Testis (tissue), 3 donors: ENCODE results near the gene XYLT1. TPM values are rescaled to one million over a fixed set of nuclear protein-coding genes. Genes with fewer than 3 reads are reported as not detected.

Experiments used
- DNase-seq: peaks from one replicate; pipeline ENCODE4 v3.0.0-alpha.2; 2019
- H3K27ac ChIP-seq, 2 donors: fragments of 200-600 bp; sonication (generic); one replicate each; pipeline ENCODE4 v1.5.1; 2019
- H3K27me3 ChIP-seq: fragments of 200-600 bp; sonication (generic); one replicate; pipeline ENCODE4 v1.5.1; 2019
- H3K36me3 ChIP-seq: fragments of 200-600 bp; sonication (generic); one replicate; pipeline ENCODE4 v1.5.1; 2017; ENCODE audit warnings: low read depth; ENCODE audit errors: missing control alignments
- H3K4me1 ChIP-seq: fragments of 200-600 bp; sonication (generic); one replicate; pipeline ENCODE4 v1.5.1; 2019
- H3K4me3 ChIP-seq, 2 donors: fragments of 200-600 bp; sonication (generic); one replicate each; pipeline ENCODE4 v1.5.1; 2017 to 2019
- H3K9me3 ChIP-seq: fragments of 200-600 bp; sonication (generic); one replicate; pipeline ENCODE4 v1.5.1; 2017
- POLR2A ChIP-seq: fragments of 450-650 bp; IDR thresholded peaks from one replicate; pipeline ENCODE4 v1.6.1; 2017; ENCODE audit warnings: antibody characterized with exemption, mild to moderate bottlenecking, moderate library complexity
- WGBS, 2 donors: methylation state at CpG; one replicate each; pipeline ENCODE4 v1.1.5; 2018; 5-methylcytosine and 5-hydroxymethylcytosine counted together
- intact Hi-C: fragments of 100-400 bp; cut with DNase I; formaldehyde crosslinking; loops from one replicate; pipeline ENCODE4 v1.15.1; 2023; ENCODE audit warnings: low total_unique reads
- polyA plus RNA-seq: library from polyadenylated mRNA; stranded (reverse); fragments of 350-450 nt; fragmentation: Illumina TruSeq; extraction: RNeasy Lipid Tissue Mini Kit (QIAGEN cat#74804); gene quantifications from one replicate; pipeline ENCODE4 v1.2.3, GENCODE V29; 2014; ENCODE audit warnings: low read depth, low replicate concordance; ENCODE audit not compliant: insufficient read depth
- total RNA-seq, 2 donors: library from RNA; depleted of rRNA; stranded (reverse); fragments of >200 nt; gene quantifications; one replicate each; pipeline ENCODE4 v1.2.3, GENCODE V29; 2016
- TF ChIP-seq, protein P1 (sequence below), 3 experiments: fragments of 450-650 bp in 2 of 3; fragments of 200-600 bp in 1 of 3; sonication (generic) in 1 of 3; IDR thresholded peaks; one replicate each; pipeline ENCODE4 v1.5.1; 2016 to 2019; ENCODE audit warnings: antibody characterized with exemption in 3 of 3, mild to moderate bottlenecking in 2 of 3, moderate library complexity in 1 of 3

Gene XYLT1
- total and polyA plus RNA-seq, 3 donors from 2014 or later = 6.5 to 20.7 (median 13.6) TPM

DNA sequence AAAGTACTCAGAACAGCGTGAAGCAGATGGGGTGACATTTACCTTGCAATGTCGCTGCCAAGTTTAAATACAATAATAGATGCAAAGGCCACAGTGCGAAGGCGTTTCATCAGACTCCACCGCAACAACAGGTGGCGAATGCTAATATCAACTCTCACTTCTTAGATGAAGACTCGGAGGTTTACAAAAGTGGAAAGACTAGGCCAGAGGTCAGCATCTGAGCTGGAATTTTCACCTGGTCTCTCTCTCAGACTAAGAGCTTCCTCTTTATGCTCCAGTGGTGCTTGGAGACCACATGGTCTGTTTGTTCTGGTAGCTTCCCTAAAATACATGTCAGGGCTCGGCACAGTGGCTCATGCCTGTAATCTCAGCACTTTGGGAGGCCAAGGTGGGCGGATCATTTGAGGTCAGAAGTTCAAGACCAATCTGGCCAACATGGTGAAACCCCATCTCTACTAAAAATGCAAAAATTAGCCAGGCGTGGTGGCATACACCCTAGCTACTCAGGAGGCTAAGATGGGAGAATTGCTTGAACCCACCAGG, 169.1 kb downstream of the XYLT1 start:
- no peak for TF ChIP-seq POLR2A
- TF ChIP-seq, protein P1, sequence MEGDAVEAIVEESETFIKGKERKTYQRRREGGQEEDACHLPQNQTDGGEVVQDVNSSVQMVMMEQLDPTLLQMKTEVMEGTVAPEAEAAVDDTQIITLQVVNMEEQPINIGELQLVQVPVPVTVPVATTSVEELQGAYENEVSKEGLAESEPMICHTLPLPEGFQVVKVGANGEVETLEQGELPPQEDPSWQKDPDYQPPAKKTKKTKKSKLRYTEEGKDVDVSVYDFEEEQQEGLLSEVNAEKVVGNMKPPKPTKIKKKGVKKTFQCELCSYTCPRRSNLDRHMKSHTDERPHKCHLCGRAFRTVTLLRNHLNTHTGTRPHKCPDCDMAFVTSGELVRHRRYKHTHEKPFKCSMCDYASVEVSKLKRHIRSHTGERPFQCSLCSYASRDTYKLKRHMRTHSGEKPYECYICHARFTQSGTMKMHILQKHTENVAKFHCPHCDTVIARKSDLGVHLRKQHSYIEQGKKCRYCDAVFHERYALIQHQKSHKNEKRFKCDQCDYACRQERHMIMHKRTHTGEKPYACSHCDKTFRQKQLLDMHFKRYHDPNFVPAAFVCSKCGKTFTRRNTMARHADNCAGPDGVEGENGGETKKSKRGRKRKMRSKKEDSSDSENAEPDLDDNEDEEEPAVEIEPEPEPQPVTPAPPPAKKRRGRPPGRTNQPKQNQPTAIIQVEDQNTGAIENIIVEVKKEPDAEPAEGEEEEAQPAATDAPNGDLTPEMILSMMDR (IDR thresholded peaks at IDR 0.05) = no peak
- Histone ChIP-seq H3K36me3 (no peaks in the 10 kb centered on the region), H3K9me3 (no peaks in the 10 kb centered on the region), H3K4me1 (peaks cover 27% of the 10 kb centered on the region), H3K4me3 (no peak overlapping the region), H3K27me3 (no peaks in the 10 kb centered on the region), H3K27ac (no peak overlapping the region)
- DNase-seq = no peak
- intact Hi-C loops = no loop called here
- WGBS, 2 donors = 82 to 87% methylated on average over 10 of the region's 10 CpGs

DNA sequence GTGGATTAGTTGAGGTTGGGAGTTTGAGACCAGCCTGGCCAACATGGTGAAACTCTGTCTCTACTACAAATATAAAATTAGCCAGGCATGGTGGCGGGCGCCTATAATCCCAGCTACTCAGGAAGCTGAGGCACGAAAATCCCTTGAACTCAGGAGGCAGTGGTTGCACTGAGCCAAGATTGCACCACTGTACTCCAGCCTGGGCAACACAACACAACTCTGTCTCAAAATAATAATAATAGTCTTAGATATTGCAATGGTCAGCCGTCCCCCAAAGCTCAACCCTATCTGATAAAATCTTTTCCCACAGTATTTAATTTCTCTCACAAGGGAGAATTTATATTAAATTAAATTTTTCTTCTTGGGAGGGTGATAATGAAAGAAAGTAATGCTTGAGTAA, 169.6 kb downstream of the XYLT1 start:
- 92 to 95% methylated on average over 4 of the region's 4 CpGs for WGBS, 2 donors
- no peaks in the 10 kb centered on the region for H3K36me3 ChIP-seq
- no peaks in the 10 kb centered on the region for H3K27me3 ChIP-seq
- peak overlapping the region in 1 of 2 donors; percentile 3 for H3K27ac ChIP-seq
- H3K4me1 ChIP-seq = peaks cover 32% of the 10 kb centered on the region
- DNase-seq = no peak
- intact Hi-C loops = no loop called here
- TF ChIP-seq, protein P1 (IDR thresholded peaks at IDR 0.05) = no peak
- TF ChIP-seq POLR2A = no peak
- H3K9me3 ChIP-seq = no peaks in the 10 kb centered on the region
- H3K4me3 ChIP-seq = no peak overlapping the region

DNA sequence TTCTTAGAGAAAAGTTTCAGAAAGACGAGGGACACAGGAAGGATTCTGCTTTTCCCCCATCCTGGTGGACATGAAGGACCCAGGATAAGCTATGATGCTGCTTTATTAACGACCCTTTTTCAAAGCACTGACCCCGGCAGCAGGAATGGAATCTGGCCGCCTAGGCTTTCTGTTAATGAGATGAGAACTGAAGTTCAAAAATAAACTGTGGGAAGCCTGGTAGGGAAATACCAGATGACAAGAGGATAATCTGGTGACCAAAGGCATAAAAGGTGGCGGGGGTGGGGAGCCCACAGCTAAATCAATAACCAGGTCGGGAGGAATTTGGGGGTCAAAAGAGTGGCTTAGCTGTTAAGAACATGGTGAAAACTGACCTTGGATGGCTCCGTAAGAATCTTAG, 171.0 kb downstream of the XYLT1 start:
- no peak for TF ChIP-seq POLR2A
- TF ChIP-seq, protein P1 (IDR thresholded peaks at IDR 0.05) = no peak
- H3K9me3 ChIP-seq = no peaks in the 10 kb centered on the region
- 36 to 40% methylated on average over 7 of the region's 7 CpGs for WGBS, 2 donors
- intact Hi-C loops = no loop called here
- H3K36me3 ChIP-seq = no peaks in the 10 kb centered on the region
- H3K27ac ChIP-seq = peak overlapping the region in 1 of 2 donors; percentile 3
- DNase-seq = no peak
- H3K4me1 ChIP-seq = peaks cover 32% of the 10 kb centered on the region
- H3K27me3 ChIP-seq = no peaks in the 10 kb centered on the region
- H3K4me3 ChIP-seq = no peak overlapping the region

DNA sequence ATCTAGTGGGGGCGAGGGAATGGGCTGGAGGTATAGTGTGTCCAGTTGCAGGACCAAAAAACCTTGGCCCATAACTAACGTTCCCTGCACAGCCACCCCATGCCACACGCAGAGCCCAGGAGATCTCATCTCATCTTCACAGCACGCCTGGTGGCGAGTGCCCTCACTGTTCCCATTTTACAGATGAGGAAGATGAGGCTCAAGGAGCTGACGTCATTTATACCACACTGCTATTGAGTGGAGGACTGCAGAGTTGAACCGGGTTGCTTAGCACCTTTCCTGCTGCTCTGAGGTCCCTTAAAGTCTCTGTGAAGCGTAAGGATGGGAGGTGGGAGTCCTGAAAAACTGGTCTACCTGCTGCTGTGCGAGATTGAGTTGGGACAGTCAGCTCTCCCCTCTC, 172.5 kb downstream of the XYLT1 start:
- intact Hi-C loops = no loop called here
- Histone ChIP-seq H3K4me3 (no peak overlapping the region), H3K9me3 (no peaks in the 10 kb centered on the region), H3K27ac (no peak overlapping the region), H3K4me1 (peaks cover 25% of the 10 kb centered on the region), H3K27me3 (no peaks in the 10 kb centered on the region), H3K36me3 (no peaks in the 10 kb centered on the region)
- DNase-seq = no peak
- 87 to 97% methylated on average over 9 of the region's 9 CpGs for WGBS, 2 donors
- TF ChIP-seq POLR2A = no peak
- TF ChIP-seq, protein P1 (IDR thresholded peaks at IDR 0.05) = no peak

DNA sequence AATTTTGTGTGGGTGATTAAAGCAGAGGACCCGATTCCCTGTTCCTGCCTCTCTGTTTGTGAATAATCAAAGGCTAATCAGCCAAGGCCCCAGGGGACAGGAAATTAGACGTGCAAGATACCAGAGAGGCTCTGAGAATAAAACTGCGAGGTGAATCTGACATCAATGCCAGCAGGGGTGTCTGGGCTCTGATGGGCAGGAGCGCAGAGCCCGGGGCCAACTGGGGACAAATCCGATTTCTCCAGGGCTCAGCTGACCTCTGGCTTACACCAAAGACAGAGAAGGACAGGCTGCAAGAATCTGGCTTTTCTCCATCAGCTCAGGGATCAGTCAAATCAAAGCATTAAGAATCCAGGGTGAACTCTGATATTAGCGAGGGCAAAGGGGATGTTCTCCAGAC, 174.3 kb downstream of the XYLT1 start:
- TF ChIP-seq, protein P1 (IDR thresholded peaks at IDR 0.05) = no peak
- TF ChIP-seq POLR2A = no peak
- Histone ChIP-seq H3K27ac (peak overlapping the region in 1 of 2 donors; percentile 22), H3K36me3 (no peaks in the 10 kb centered on the region), H3K4me1 (peaks cover 20% of the 10 kb centered on the region), H3K9me3 (no peaks in the 10 kb centered on the region), H3K4me3 (no peak overlapping the region), H3K27me3 (no peaks in the 10 kb centered on the region)
- intact Hi-C loops = no loop called here
- DNase-seq = no peak
- 50 to 73% methylated on average over 7 of the region's 7 CpGs for WGBS, 2 donors
